ENCODE data around the gene TACO1.

Gene TACO1

DNA sequence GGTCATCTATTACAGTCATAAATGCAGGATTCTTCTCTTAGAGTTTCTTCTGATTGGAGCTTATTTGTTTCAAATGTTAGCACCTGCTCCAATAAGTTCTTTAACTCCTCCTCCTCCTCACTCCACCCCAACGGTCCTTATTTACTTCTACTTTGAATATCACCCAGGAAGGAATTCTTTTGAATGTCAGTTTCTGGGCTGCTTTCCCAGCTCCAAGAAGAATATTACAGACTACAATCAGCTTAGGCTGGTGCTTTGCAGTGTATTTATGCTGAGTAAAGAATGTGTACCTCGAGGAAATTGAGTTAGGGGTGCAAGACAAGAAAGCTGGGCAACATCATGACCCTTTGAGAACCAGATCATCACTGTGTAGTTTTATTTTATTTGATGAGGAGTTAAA, 52.4 kb downstream of the TACO1 start:
- ChIA-PET POLR2A (interaction anchor here (1.2 kb wide), 1 partner anchor 31 kb away, joined by 5 read pairs; the partner anchor contains the start of gene MAP3K3), CTCF (interaction anchor here (0.7 to 1.7 kb wide), 3 partner anchors 19 to 542 kb away, joined by 3 to 5 read pairs (median 4); no protein-coding TSS in a partner anchor)
- Histone ChIP-seq H3K4me1 (ENCODE audit: control insufficient read depth, insufficient read depth, low read length) (no peaks in the 10 kb centered on the region), H3K9me3 (ENCODE audit: control insufficient read depth, insufficient read depth, low read depth, low read length) (no peaks in the 10 kb centered on the region), H3K36me3 (ENCODE audit: control insufficient read depth in 2 of 2, insufficient read depth in 1 of 2, low read length in 2 of 2) (peaks cover 37 to 52% of the 10 kb centered on the region in 2 experiments), H3K27ac (ENCODE audit: extremely low read depth, low read depth, low read length) (no peak overlapping the region), H3K4me3 (ENCODE audit: low read depth, low read length) (no peak overlapping the region)
- TF ChIP-seq ZFP3 (tag by site-specific recombination; IDR thresholded peaks at IDR 0.05; ENCODE audit: low read depth) = no peak
- TF ChIP-seq ZNF843 (tag by site-specific recombination; IDR thresholded peaks at IDR 0.05) = no peak
- no peak for TF ChIP-seq ZNF626 (tag by site-specific recombination; IDR thresholded peaks at IDR 0.05)

DNA sequence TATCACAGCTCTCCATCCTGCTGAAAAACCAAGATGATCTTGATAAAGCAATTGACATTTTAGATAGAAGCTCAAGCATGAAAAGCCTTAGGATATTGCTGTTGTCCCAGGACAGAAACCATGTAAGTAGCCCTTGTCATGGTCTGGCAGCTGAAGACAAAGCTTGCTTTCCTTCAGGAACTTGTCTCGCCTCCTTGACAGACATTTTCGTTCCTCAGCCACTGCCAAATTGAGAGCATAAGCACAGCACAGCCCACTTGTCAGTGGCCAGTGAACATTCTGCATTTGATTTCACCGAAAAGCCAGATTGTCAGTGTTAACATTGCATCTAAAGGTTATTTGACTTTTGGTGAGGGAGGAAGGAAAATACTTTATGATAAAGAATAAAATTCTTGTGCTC, 57.1 kb downstream of the TACO1 start:
- no peak overlapping the region for H3K4me3 ChIP-seq (ENCODE audit: low read depth, low read length)
- peaks cover 47 to 63% of the 10 kb centered on the region in 2 experiments for H3K36me3 ChIP-seq (ENCODE audit: control insufficient read depth in 2 of 2, insufficient read depth in 1 of 2, low read length in 2 of 2)
- POLR2A ChIA-PET = interaction anchor here (1.6 kb wide), 1 partner anchor 36 kb away, joined by 4 read pairs; the partner anchor contains the start of gene MAP3K3
- H3K4me1 ChIP-seq (ENCODE audit: control insufficient read depth, insufficient read depth, low read length) = no peaks in the 10 kb centered on the region
- H3K9me3 ChIP-seq (ENCODE audit: control insufficient read depth, insufficient read depth, low read depth, low read length) = no peaks in the 10 kb centered on the region
- CTCF ChIA-PET = interaction anchor here (0.6 to 0.7 kb wide), 2 partner anchors 17 to 43 kb away, joined by 3 read pairs; no protein-coding TSS in a partner anchor
- TF ChIP-seq, protein P1, sequence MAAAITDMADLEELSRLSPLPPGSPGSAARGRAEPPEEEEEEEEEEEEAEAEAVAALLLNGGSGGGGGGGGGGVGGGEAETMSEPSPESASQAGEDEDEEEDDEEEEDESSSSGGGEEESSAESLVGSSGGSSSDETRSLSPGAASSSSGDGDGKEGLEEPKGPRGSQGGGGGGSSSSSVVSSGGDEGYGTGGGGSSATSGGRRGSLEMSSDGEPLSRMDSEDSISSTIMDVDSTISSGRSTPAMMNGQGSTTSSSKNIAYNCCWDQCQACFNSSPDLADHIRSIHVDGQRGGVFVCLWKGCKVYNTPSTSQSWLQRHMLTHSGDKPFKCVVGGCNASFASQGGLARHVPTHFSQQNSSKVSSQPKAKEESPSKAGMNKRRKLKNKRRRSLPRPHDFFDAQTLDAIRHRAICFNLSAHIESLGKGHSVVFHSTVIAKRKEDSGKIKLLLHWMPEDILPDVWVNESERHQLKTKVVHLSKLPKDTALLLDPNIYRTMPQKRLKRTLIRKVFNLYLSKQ (tag by site-specific recombination; IDR thresholded peaks at IDR 0.05; ENCODE audit: borderline replicate concordance) = no peak
- H3K27ac ChIP-seq (ENCODE audit: extremely low read depth, low read depth, low read length) = no peak overlapping the region
